Neuronal stem cell (in vitro differentiated cells): Measurements from ENCODE around the gene TTLL12. TPM values are rescaled to one million over a fixed set of nuclear protein-coding genes. Genes with fewer than 3 reads are reported as not detected.

Source experiments
- DNase-seq: peaks from one replicate; pipeline ENCODE4 v3.0.0-alpha.2; 2013; ENCODE audit warnings: low spot score
- H2AFZ ChIP-seq: one replicate; pipeline ENCODE4 v1.6.1; 2013; ENCODE audit warnings: mild to moderate bottlenecking, low read length, inconsistent platforms
- H2AK5ac ChIP-seq: 2 replicates; pipeline ENCODE4 v1.6.1; 2013; ENCODE audit warnings: low read depth, mild to moderate bottlenecking, inconsistent platforms, low read length, moderate library complexity, mixed read lengths
- H2BK120ac ChIP-seq: 2 replicates; pipeline ENCODE4 v1.6.1; 2013; ENCODE audit warnings: low read depth, mild to moderate bottlenecking, inconsistent platforms, low read length, moderate library complexity, mixed read lengths
- H2BK12ac ChIP-seq: one replicate; pipeline ENCODE4 v1.6.1; 2013; ENCODE audit warnings: low read length, inconsistent platforms
- H2BK15ac ChIP-seq: 2 replicates; pipeline ENCODE4 v1.6.1; 2013; ENCODE audit warnings: mild to moderate bottlenecking, low read length, inconsistent platforms, mixed read lengths
- H2BK5ac ChIP-seq: one replicate; pipeline ENCODE4 v1.6.1; 2013; ENCODE audit warnings: inconsistent platforms, mild to moderate bottlenecking, low read length, moderate library complexity
- H3K14ac ChIP-seq: one replicate; pipeline ENCODE4 v1.6.1; 2013; ENCODE audit warnings: low read length, inconsistent platforms
- H3K18ac ChIP-seq: 2 replicates; pipeline ENCODE4 v1.6.1; 2013; ENCODE audit warnings: low read length, inconsistent platforms
- H3K23ac ChIP-seq: 2 replicates; pipeline ENCODE4 v1.6.1; 2013; ENCODE audit warnings: low read depth, mild to moderate bottlenecking, mixed read lengths, low read length, inconsistent platforms; ENCODE audit not compliant: poor library complexity
- H3K27ac ChIP-seq: replicated peaks from 3 replicates; pipeline ENCODE4 v1.5.1; 2013; ENCODE audit warnings: low read length, inconsistent platforms
- H3K27me3 ChIP-seq, 3 experiments: 2 replicates each; pipeline ENCODE4 v1.6.1; 2013; ENCODE audit warnings: low read length in 3 of 3, mild to moderate bottlenecking in 2 of 3, inconsistent platforms in 1 of 3, low read depth in 1 of 3, mixed read lengths in 1 of 3, moderate library complexity in 1 of 3; ENCODE audit not compliant: control insufficient read depth in 3 of 3, insufficient read depth in 3 of 3
- H3K36me3 ChIP-seq, 2 donors: replicated peaks in 1 of 2; 2 replicates each; pipeline ENCODE4 v1.6.1; 2013; ENCODE audit warnings: low read length in 2 of 2; ENCODE audit not compliant: control insufficient read depth in 2 of 2, insufficient read depth in 2 of 2
- H3K4ac ChIP-seq: 2 replicates; pipeline ENCODE4 v1.6.1; 2013; ENCODE audit warnings: inconsistent platforms, mild to moderate bottlenecking, low read length, moderate library complexity
- H3K4me1 ChIP-seq, 2 donors: 1 replicate in 1 of 2; 2 replicates in 1 of 2; pipeline ENCODE4 v1.6.1; 2013; ENCODE audit warnings: low read length in 2 of 2, low read depth in 1 of 2; ENCODE audit not compliant: control insufficient read depth in 2 of 2, insufficient read depth in 1 of 2
- H3K4me2 ChIP-seq: one replicate; pipeline ENCODE4 v1.6.1; 2013; ENCODE audit warnings: mild to moderate bottlenecking, low read length, inconsistent platforms; ENCODE audit not compliant: insufficient read depth, poor library complexity, severe bottlenecking
- H3K4me3 ChIP-seq, 2 donors: 2 replicates each; pipeline ENCODE4 v1.5.1; 2013; ENCODE audit warnings: low read length in 2 of 2, mild to moderate bottlenecking in 2 of 2, inconsistent platforms in 1 of 2, moderate library complexity in 1 of 2
- H3K79me1 ChIP-seq: one replicate; pipeline ENCODE4 v1.6.1; 2013; ENCODE audit warnings: low read depth, mild to moderate bottlenecking, inconsistent platforms, low read length, moderate library complexity
- H3K9ac ChIP-seq: one replicate; pipeline ENCODE4 v1.6.1; 2013; ENCODE audit warnings: mild to moderate bottlenecking, low read depth, low read length, inconsistent platforms; ENCODE audit not compliant: poor library complexity
- H3K9me3 ChIP-seq, 2 donors: replicated peaks in 1 of 2; 2 replicates each; pipeline versions ENCODE3 to v1.6.1; 2013; ENCODE audit warnings: low read length in 2 of 2, mild to moderate bottlenecking in 2 of 2, inconsistent platforms in 1 of 2, low read depth in 1 of 2, mixed read lengths in 1 of 2, moderate library complexity in 1 of 2; ENCODE audit not compliant: control insufficient read depth in 2 of 2, insufficient read depth in 1 of 2
- H4K8ac ChIP-seq: one replicate; pipeline ENCODE4 v1.6.1; 2013; ENCODE audit warnings: low read depth, mild to moderate bottlenecking, inconsistent platforms, low read length, moderate library complexity
- H4K91ac ChIP-seq: one replicate; pipeline ENCODE4 v1.6.1; 2013; ENCODE audit warnings: low read length, low read depth, mild to moderate bottlenecking, inconsistent platforms; ENCODE audit not compliant: poor library complexity
- WGBS, 2 donors: extraction: QIAGEN DNeasy Blood & Tissue Kit; methylation state at CpG; one replicate each; pipeline ENCODE4 v1.1.7; 2013; ENCODE audit warnings: missing lambda C conversion rate in 2 of 2, mixed read lengths in 1 of 2; ENCODE audit not compliant: insufficient read length in 2 of 2, insufficient replicate concordance in 1 of 2; ENCODE audit errors: extremely low coverage in 2 of 2; 5-methylcytosine and 5-hydroxymethylcytosine counted together
- polyA plus RNA-seq, 2 experiments: library from polyadenylated mRNA; stranded (reverse); fragments of 200-250 nt; gene quantifications; one replicate each; pipeline ENCODE4 v1.2.3, GENCODE V29; 2013

TTLL12 gene
- polyA plus RNA-seq (2013, experiment 1 of 2) = 35.3 TPM
- polyA plus RNA-seq (2013, experiment 2 of 2) = 37.1 TPM

GRCh38 chr22:43186272-43187170 is at the start of gene TTLL12:
TTLL12 (minus strand) TSS chr22:43187134; CDS start chr22:43187069, 65 bp downstream.
- peak within 1 kb of the TSS; percentile 96 for H2AK5ac ChIP-seq
- no peak within 1 kb of the TSS for H2BK12ac ChIP-seq
- peaks cover 11 to 14% of the 10 kb centered on the region in 2 donors for H3K36me3 ChIP-seq
- H3K4ac ChIP-seq = no peak within 1 kb of the TSS
- no peaks in the 10 kb centered on the region for H3K27me3 ChIP-seq
- peak; percentile 70 for DNase-seq
- H3K27ac ChIP-seq = peak within 1 kb of the TSS; percentile 81
- H2BK5ac ChIP-seq = no peak within 1 kb of the TSS
- peak within 1 kb of the TSS; percentile 94 for H2AFZ ChIP-seq
- peak within 1 kb of the TSS; percentile 74 for H3K9ac ChIP-seq
- peak within 1 kb of the TSS; percentile 89 for H3K14ac ChIP-seq
- H4K8ac ChIP-seq = no peak within 1 kb of the TSS
- H2BK120ac ChIP-seq = no peak within 1 kb of the TSS
- peak within 1 kb of the TSS; percentile 63 to 92 for H3K4me3 ChIP-seq
- H3K18ac ChIP-seq = peak within 1 kb of the TSS; percentile 61
- H4K91ac ChIP-seq = no peak within 1 kb of the TSS
- H3K79me1 ChIP-seq = peaks cover 9% of the 10 kb centered on the region
- no CpG with 5 or more reads among the region's 87 CpGs for WGBS, 2 donors
- H3K4me1 ChIP-seq = peaks cover 10 to 14% of the 10 kb centered on the region in 2 donors
- peak within 1 kb of the TSS; percentile 95 for H3K4me2 ChIP-seq
- H2BK15ac ChIP-seq = peak within 1 kb of the TSS; percentile 92
- peaks cover 2 to 6% of the 10 kb centered on the region in 2 donors for H3K9me3 ChIP-seq
- peak within 1 kb of the TSS; percentile 8 for H3K23ac ChIP-seq

GRCh38 chr22:43235445-43236409 is 48.8 kb upstream of the TTLL12 start:
- Histone ChIP-seq H3K9ac (peak overlapping the region; percentile 39), H3K4me3 (no peak overlapping the region), H3K4ac (no peak overlapping the region), H3K14ac (peak overlapping the region; percentile 27), H2BK120ac (no peak overlapping the region), H3K27ac (no peak overlapping the region), H3K9me3 (no peaks in the 10 kb centered on the region), H3K4me1 (peaks cover 1 to 30% of the 10 kb centered on the region in 2 donors), H4K91ac (no peak overlapping the region), H3K27me3 (peaks cover 0 to 31% (median 0%) of the 10 kb centered on the region in 3 experiments), H3K4me2 (no peak overlapping the region), H2AK5ac (no peak overlapping the region), H2BK5ac (peak overlapping the region; percentile 79), H2BK15ac (no peak overlapping the region), H3K23ac (no peak overlapping the region), H3K18ac (peak overlapping the region; percentile 68), H3K79me1 (peaks cover 2% of the 10 kb centered on the region), H2BK12ac (no peak overlapping the region), H2AFZ (no peak overlapping the region), H3K36me3 (peaks cover 0 to 40% of the 10 kb centered on the region in 2 donors), H4K8ac (no peak overlapping the region)
- no CpG with 5 or more reads among the region's 22 CpGs for WGBS, 2 donors
- DNase-seq = no peak

- no peak for DNase-seq
- H3K4me3 ChIP-seq = no peak overlapping the region
Observed at GRCh38 chr22:43234264-43234988, 47.5 kb upstream of the TTLL12 start.

More at GRCh38 chr22:43234264-43234988, 47.5 kb upstream of the TTLL12 start:
- Histone ChIP-seq H3K4ac (no peak overlapping the region), H2AK5ac (no peak overlapping the region), H4K91ac (no peak overlapping the region), H2BK15ac (no peak overlapping the region), H3K14ac (peak overlapping the region; percentile 5), H3K27ac (peak overlapping the region; percentile 18), H3K18ac (peak overlapping the region; percentile 52), H3K9ac (peak overlapping the region; percentile 16), H3K27me3 (peaks cover 0 to 21% (median 0%) of the 10 kb centered on the region in 3 experiments), H2BK5ac (peak overlapping the region; percentile 79), H3K79me1 (peaks cover 3% of the 10 kb centered on the region), H2BK120ac (no peak overlapping the region), H3K36me3 (peaks cover 0 to 39% of the 10 kb centered on the region in 2 donors), H3K23ac (no peak overlapping the region), H4K8ac (no peak overlapping the region), H2AFZ (peak overlapping the region; percentile 75), H3K4me1 (peaks cover 1 to 30% of the 10 kb centered on the region in 2 donors), H3K9me3 (no peaks in the 10 kb centered on the region), H3K4me2 (no peak overlapping the region), H2BK12ac (no peak overlapping the region)
- WGBS, 2 donors = no CpG with 5 or more reads among the region's 9 CpGs
